Effector CD4-positive, alpha-beta T cell (primary cell): ENCODE measurements around the gene SMTNL2.
"Not testable (repeated sequence)": the region's sequence is repeated elsewhere in the genome, so short reads cannot be mapped to it uniquely, and the experiment has no call there.

Experiments
- DNase-seq: peaks from one replicate; pipeline ENCODE4 v3.0.0-alpha.2; 2020

Gene SMTNL2

GRCh38 chr17:4560837-4561256, 23.5 kb upstream of the SMTNL2 start:
- DNase-seq: no peak

GRCh38 chr17:4562015-4562969, 22.0 kb upstream of the SMTNL2 start:
- DNase-seq: no peak

DNA sequence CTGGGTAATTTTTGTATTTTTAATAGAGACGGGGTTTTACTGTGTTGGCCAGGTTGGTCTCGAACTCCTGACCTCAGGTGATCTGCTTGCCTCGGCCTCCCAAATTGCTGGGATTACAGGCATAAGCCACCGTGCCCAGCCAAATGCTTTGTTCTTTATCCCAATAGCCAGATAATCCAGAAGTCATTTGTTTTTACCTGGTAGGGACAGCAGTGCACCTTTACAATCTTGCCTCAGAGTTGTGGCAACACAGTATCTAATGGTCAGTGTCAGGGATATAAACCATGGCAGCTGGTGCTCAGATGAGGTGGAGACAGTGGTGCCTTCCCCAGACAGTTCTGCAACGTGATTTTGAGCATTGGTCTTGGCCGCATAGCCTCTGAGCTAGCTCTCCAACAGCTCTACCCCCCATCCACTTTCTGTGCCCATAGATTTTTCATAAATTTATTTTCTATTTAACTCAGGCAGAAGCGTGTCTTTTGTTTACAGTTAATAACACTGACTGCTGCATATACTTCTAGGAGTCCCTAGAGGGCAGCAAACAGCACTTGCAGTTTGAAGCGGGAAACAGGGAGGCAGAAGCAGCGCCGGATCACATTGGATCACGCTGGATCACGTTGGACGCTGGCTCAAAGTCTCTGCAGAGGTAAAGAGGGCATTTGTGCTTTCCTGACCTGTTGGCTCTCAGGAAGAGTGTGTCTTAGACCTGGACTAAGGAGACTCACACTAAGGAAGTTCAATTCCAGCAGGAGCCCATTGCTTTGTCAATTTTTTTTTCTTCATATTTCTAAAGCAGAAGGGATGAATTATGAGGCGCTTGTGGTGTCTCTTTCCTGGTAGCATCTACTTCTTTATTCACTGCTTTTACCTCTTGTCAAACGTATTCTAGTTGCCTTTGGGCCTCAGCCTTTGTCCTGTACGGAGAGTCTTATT, 18.9 kb upstream of the SMTNL2 start:
- DNase-seq: peak; percentile 39

DNA sequence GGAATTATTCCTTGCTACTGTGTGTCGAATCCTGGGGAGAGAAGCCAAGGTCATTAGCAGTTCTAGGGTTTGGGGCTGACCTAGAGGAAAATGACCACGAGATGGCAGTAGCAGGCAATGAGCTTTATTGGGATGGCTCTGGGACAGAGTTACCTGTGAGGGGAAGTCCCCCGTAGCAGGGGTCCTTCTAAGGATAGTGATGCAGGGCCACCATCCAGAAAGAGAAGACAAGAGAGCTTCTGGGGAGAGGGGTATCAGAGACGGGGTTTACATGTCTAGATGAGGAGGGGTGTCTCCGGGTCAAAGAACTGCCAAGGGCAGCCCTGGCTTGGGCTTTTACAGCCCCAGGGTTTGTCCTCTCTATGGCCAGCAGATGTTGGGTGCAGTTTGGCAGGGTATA, 17.5 kb upstream of the SMTNL2 start:
- DNase-seq: no peak

DNA sequence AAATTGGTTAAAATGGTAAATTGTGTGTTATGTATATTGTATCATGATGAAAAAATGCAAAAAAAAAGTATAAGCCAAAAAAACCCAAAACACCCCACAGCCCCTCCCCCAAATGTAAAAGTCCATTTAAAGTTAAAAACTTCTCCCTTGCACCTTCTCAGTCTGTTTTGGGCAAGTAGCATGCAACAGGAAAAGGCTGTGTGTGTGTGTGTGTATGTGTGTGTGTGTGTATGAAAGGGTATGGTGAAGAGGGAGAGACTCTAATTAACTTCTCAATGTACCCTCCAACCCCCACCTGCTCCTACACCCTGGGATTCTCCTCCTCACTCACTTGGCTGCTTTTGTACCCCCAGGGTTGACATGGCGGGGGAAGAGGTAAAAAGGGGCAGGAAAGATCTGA, 14.7 kb upstream of the SMTNL2 start:
- no peak for DNase-seq

DNA sequence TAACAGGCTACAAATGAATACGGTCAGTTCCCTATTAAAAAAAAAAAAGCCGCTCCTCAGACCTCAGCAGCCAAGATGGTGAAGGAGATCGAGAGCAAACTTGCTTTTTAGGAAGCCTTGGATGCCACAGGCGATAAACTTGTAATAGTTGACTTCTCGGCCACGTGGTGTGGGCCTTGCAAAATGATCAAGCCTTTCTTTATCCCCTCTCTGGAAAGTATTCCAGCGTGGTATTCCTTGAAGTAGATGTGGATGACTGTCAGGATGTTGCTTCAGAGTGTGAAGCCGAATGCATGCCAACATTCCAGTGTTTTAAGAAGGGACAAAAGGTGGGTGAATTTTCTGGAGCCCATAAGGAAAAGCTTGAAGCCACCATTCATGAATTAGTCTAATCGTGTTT, 12.2 kb upstream of the SMTNL2 start:
- no peak for DNase-seq

- DNase-seq: no peak
These were observed 11.2 kb upstream of the SMTNL2 start for GRCh38 chr17:4573115-4573514.

DNA sequence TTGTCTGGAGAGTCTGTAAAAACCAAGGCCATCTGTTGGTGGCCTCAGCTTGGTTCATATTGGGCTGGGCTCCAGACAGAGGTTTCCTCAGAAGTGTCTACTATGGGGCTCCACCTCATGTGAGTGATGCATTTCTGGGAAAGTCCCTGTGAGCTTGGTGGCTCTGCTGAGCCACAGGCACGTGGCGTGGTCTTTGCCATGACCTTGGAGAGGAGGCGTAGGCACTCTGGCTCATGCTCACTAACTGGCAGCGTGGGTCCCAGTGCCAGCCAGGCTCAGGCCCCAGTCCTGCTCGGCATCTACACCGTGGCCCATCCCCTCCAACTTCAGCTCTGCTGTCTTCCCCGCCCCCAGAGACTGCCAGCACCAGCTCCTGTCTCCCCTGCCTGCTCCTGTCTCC, 10.7 kb upstream of the SMTNL2 start:
- DNase-seq: peak; percentile 13

DNA sequence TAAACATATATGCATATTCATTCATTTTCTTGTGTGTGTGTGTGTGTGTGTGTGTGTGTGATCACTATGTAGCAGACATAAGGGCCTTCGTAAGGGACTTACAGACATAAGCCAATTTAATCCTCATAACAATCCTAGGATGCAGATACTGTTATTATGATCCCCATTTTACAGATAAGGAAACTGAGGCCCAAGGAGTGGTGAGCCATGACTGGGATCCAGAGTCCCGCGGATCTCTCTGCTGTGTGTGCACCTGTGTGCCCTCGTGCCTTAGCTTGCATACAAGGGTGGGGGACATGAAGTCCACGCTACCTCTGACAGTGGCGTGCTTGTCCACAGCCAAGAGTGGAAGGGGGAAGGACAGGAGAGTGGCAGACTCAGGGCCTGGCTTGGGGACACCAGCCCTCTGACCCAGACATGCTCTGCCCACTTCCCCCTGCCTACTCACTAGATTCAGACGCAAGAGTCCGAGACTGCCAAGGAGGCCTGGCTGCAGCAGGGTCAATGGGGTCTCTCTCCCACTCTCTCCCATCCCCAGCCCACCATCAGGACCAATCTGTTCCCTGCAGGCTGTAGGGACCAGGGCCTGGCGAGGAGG, 9.8 kb upstream of the SMTNL2 start:
- no peak for DNase-seq

DNA sequence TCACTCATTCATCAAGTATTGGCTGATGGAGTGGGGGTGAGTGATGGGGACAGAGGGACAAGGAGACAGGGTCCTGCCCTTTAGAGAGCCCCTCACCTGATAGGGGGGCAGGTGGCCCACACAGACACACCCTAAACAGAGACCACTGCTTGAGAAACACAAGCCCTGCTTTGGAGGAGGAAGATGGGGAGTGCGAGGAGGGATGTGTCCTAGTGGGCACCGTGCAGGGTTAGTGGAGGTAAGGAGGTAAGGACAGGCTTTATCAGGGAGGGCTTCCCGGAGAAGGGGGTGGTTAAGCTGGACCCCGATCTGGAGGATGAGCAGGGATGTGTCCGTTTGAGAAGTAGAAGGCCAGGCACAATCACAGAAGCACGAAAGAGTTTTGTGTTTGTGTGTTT, 8.2 kb upstream of the SMTNL2 start:
- DNase-seq: no peak

- DNase-seq: no peak
These were observed 7.5 kb upstream of the SMTNL2 start for GRCh38 chr17:4576729-4577322.

- no peak for DNase-seq
These were observed 6.8 kb upstream of the SMTNL2 start for GRCh38 chr17:4577386-4577993.

- not testable (repeated sequence) for DNase-seq
These were observed 6.0 kb upstream of the SMTNL2 start for GRCh38 chr17:4578349-4578748.

GRCh38 chr17:4579678-4580077, 4.7 kb upstream of the SMTNL2 start:
- DNase-seq: no peak

DNA sequence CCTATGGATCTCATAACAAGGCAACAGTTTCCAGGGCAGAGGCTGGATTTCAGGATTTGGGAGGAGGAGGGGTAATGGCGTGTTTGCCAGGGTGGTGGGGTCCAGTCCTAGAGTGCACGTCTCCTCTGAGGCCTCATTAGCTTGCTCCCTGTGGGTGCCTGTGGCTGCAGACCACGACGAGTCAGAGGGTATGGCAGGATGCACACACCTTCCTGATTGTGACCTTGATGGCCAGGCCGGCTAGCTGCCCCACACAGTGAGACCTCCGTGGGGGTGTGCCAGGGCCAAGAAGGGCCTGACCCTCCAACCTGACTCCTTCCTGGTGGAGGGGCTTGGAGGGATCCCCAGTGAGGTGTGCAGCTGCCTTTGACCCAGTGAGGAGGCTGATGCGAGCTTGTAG, 4.0 kb upstream of the SMTNL2 start:
- DNase-seq: no peak

DNA sequence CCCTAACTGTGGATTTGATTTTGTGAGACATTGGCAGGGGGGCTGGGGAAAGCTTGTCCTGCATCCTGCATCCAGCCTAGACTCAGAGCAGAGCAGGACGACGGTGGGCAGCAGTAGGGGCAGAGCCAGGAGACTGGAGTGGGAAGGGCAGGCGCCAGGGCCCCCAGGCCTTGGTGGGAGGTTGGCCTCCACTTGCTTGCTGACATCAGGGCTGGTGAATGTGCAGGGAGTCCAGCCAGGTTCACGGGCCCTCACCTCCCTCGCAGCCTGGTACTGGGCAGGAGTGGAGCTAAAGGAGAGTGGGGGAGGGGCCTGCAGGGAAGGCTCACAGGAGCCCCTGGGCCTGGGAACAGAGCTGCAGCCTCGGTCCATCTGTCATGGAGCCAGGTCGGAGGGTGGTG, 2.2 kb upstream of the SMTNL2 start:
- DNase-seq: no peak

- DNase-seq: no peak
These were observed 1.6 kb upstream of the SMTNL2 start for GRCh38 chr17:4582691-4583090.

- no peak for DNase-seq
These were observed 1.1 kb upstream of the SMTNL2 start for GRCh38 chr17:4583206-4583605.

GRCh38 chr17:4583782-4584100, 588 bp upstream of the SMTNL2 start:
- no peak for DNase-seq

GRCh38 chr17:4584917-4585637, 748 bp downstream of the SMTNL2 start:
- no peak for DNase-seq

- no peak for DNase-seq
These were observed 1.3 kb downstream of the SMTNL2 start for GRCh38 chr17:4585638-4585994.

DNA sequence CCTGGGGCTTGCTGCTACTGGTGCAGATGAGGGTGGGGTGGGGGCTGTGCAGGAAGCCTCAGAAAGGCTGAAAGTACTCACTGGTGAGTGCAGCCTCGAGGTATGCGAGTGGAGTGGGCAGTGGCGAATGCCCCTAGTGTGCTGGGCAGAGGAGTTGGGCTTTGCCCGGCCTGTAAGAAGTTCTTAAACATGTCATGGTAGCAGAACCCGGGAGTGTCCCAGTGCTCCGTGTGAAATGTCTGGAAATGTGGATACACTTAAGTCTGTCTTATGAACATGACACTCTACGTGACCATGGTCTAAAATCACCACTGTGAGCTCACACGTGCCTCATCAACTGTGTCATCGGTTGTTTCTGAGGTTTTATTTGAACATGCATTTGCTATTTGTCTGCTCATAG, 1.7 kb downstream of the SMTNL2 start:
- DNase-seq: no peak
